ENCODE data around the gene ZNF326.

GRCh38 chr1:89999628-90000027, 4.7 kb downstream of the ZNF326 start:
- TF ChIP-seq POLR2A (IDR thresholded peaks at IDR 0.05), result no peak
- TF ChIP-seq POLR2AphosphoS5 (IDR thresholded peaks at IDR 0.05), result no peak
- TF ChIP-seq, protein P1, sequence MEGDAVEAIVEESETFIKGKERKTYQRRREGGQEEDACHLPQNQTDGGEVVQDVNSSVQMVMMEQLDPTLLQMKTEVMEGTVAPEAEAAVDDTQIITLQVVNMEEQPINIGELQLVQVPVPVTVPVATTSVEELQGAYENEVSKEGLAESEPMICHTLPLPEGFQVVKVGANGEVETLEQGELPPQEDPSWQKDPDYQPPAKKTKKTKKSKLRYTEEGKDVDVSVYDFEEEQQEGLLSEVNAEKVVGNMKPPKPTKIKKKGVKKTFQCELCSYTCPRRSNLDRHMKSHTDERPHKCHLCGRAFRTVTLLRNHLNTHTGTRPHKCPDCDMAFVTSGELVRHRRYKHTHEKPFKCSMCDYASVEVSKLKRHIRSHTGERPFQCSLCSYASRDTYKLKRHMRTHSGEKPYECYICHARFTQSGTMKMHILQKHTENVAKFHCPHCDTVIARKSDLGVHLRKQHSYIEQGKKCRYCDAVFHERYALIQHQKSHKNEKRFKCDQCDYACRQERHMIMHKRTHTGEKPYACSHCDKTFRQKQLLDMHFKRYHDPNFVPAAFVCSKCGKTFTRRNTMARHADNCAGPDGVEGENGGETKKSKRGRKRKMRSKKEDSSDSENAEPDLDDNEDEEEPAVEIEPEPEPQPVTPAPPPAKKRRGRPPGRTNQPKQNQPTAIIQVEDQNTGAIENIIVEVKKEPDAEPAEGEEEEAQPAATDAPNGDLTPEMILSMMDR (IDR thresholded peaks at IDR 0.05), result no peak

Data from prostate gland (tissue), 2 donors.